Measurements from ENCODE around the gene TYRP1.
A peak's percentile ranks its signal among the peaks of the same experiment; 100 is the strongest.

The TYRP1 gene

DNA sequence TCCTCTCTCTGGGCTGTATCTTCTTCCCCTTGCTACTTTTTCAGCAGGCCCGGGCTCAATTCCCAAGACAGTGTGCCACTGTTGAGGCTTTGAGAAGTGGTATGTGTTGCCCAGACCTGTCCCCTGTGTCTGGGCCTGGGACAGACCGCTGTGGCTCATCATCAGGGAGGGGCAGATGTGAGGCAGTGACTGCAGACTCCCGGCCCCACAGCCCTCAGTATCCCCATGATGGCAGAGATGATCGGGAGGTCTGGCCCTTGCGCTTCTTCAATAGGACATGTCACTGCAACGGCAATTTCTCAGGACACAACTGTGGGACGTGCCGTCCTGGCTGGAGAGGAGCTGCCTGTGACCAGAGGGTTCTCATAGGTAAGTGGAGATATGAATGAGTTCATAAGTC lies 828 bp downstream of the TYRP1 start:
- Histone ChIP-seq H2AK5ac (ENCODE audit: low read length) (no peak overlapping the region), H4K12ac (ENCODE audit: low read depth, low read length) (no peak overlapping the region), H3K27me3 (ENCODE audit: insufficient read depth, low read length) (no peaks in the 10 kb centered on the region), H3K79me2 (ENCODE audit: control insufficient read depth, insufficient read depth, low read length, poor library complexity) (no peaks in the 10 kb centered on the region), H3K4me1 (ENCODE audit: control insufficient read depth in 1 of 2, insufficient read depth in 2 of 2, low read length in 2 of 2) (no peaks in the 10 kb centered on the region), H3K9ac (ENCODE audit: low read length) (no peak overlapping the region), H2AFZ (ENCODE audit: insufficient read depth, low read length, poor library complexity) (no peak overlapping the region), H3K23ac (ENCODE audit: low read length) (no peak overlapping the region), H4K91ac (ENCODE audit: low read depth, low read length) (no peak overlapping the region), H3K36me3 (ENCODE audit: control insufficient read depth in 1 of 2, insufficient read depth in 2 of 2, low read length in 2 of 2) (no peaks in the 10 kb centered on the region), H3K4me2 (ENCODE audit: low read length) (no peak overlapping the region), H2BK12ac (ENCODE audit: low read length) (peak overlapping the region; percentile 15), H3K4ac (ENCODE audit: low read depth, low read length) (no peak overlapping the region), H3K18ac (ENCODE audit: low read length) (no peak overlapping the region), H3K4me3 (ENCODE audit: low read depth, low read length) (no peak overlapping the region), H2BK120ac (ENCODE audit: insufficient read depth, low read length, poor library complexity) (no peak overlapping the region), H3K14ac (ENCODE audit: low read length) (no peak overlapping the region), H3K27ac (ENCODE audit: low read depth, low read length) (no peak overlapping the region), H4K8ac (ENCODE audit: low read depth, low read length) (no peak overlapping the region), H3K9me3 (ENCODE audit: insufficient read depth, low read depth, low read length) (no peaks in the 10 kb centered on the region), H3K79me1 (ENCODE audit: low read length) (peaks cover 2% of the 10 kb centered on the region), H2BK5ac (ENCODE audit: low read depth, low read length, poor library complexity) (no peak overlapping the region)
- no peak for DNase-seq
- no CpG with 5 or more reads among the region's 8 CpGs for WGBS (ENCODE audit: extremely low coverage, insufficient coverage, insufficient read length)

GRCh38 chr9:12695474-12695873 lies 2.3 kb downstream of the TYRP1 start:
- no peaks in the 10 kb centered on the region for H3K4me1 ChIP-seq (ENCODE audit: control insufficient read depth in 1 of 2, insufficient read depth in 2 of 2, low read length in 2 of 2)
- H3K27ac ChIP-seq (ENCODE audit: low read depth, low read length) = no peak overlapping the region
- no peaks in the 10 kb centered on the region for H3K27me3 ChIP-seq (ENCODE audit: insufficient read depth, low read length)
- no peak overlapping the region for H2AK5ac ChIP-seq (ENCODE audit: low read length)
- no peak overlapping the region for H3K14ac ChIP-seq (ENCODE audit: low read length)
- H3K4me2 ChIP-seq (ENCODE audit: low read length) = no peak overlapping the region
- no peak overlapping the region for H2BK120ac ChIP-seq (ENCODE audit: insufficient read depth, low read length, poor library complexity)
- DNase-seq = no peak
- no peak overlapping the region for H4K91ac ChIP-seq (ENCODE audit: low read depth, low read length)
- peaks cover 2% of the 10 kb centered on the region for H3K79me1 ChIP-seq (ENCODE audit: low read length)
- no peak overlapping the region for H3K23ac ChIP-seq (ENCODE audit: low read length)
- no peaks in the 10 kb centered on the region for H3K79me2 ChIP-seq (ENCODE audit: control insufficient read depth, insufficient read depth, low read length, poor library complexity)
- H3K4me3 ChIP-seq (ENCODE audit: low read depth, low read length) = no peak overlapping the region
- H2AFZ ChIP-seq (ENCODE audit: insufficient read depth, low read length, poor library complexity) = no peak overlapping the region
- WGBS (ENCODE audit: extremely low coverage, insufficient coverage, insufficient read length) = no CpG with 5 or more reads among the region's 4 CpGs
- H2BK5ac ChIP-seq (ENCODE audit: low read depth, low read length, poor library complexity) = no peak overlapping the region
- H3K4ac ChIP-seq (ENCODE audit: low read depth, low read length) = no peak overlapping the region
- H3K18ac ChIP-seq (ENCODE audit: low read length) = no peak overlapping the region
- H3K36me3 ChIP-seq (ENCODE audit: control insufficient read depth in 1 of 2, insufficient read depth in 2 of 2, low read length in 2 of 2) = no peaks in the 10 kb centered on the region
- H4K8ac ChIP-seq (ENCODE audit: low read depth, low read length) = no peak overlapping the region
- no peak overlapping the region for H2BK12ac ChIP-seq (ENCODE audit: low read length)
- no peak overlapping the region for H4K12ac ChIP-seq (ENCODE audit: low read depth, low read length)
- no peaks in the 10 kb centered on the region for H3K9me3 ChIP-seq (ENCODE audit: insufficient read depth, low read depth, low read length)
- no peak overlapping the region for H3K9ac ChIP-seq (ENCODE audit: low read length)

GRCh38 chr9:12696931-12697622 lies 3.9 kb downstream of the TYRP1 start:
- Histone ChIP-seq H3K4me3 (ENCODE audit: low read depth, low read length) (no peak overlapping the region), H3K4ac (ENCODE audit: low read depth, low read length) (no peak overlapping the region), H2BK12ac (ENCODE audit: low read length) (no peak overlapping the region), H3K79me1 (ENCODE audit: low read length) (peaks cover 2% of the 10 kb centered on the region), H3K9ac (ENCODE audit: low read length) (no peak overlapping the region), H2AFZ (ENCODE audit: insufficient read depth, low read length, poor library complexity) (no peak overlapping the region), H3K4me1 (ENCODE audit: control insufficient read depth in 1 of 2, insufficient read depth in 2 of 2, low read length in 2 of 2) (no peaks in the 10 kb centered on the region), H2BK120ac (ENCODE audit: insufficient read depth, low read length, poor library complexity) (no peak overlapping the region), H3K79me2 (ENCODE audit: control insufficient read depth, insufficient read depth, low read length, poor library complexity) (no peaks in the 10 kb centered on the region), H3K27me3 (ENCODE audit: insufficient read depth, low read length) (no peaks in the 10 kb centered on the region), H2BK5ac (ENCODE audit: low read depth, low read length, poor library complexity) (no peak overlapping the region), H3K4me2 (ENCODE audit: low read length) (no peak overlapping the region), H2AK5ac (ENCODE audit: low read length) (no peak overlapping the region), H3K27ac (ENCODE audit: low read depth, low read length) (no peak overlapping the region), H3K36me3 (ENCODE audit: control insufficient read depth in 1 of 2, insufficient read depth in 2 of 2, low read length in 2 of 2) (no peaks in the 10 kb centered on the region), H3K14ac (ENCODE audit: low read length) (no peak overlapping the region), H3K18ac (ENCODE audit: low read length) (no peak overlapping the region), H3K23ac (ENCODE audit: low read length) (no peak overlapping the region), H4K12ac (ENCODE audit: low read depth, low read length) (no peak overlapping the region), H4K8ac (ENCODE audit: low read depth, low read length) (no peak overlapping the region), H4K91ac (ENCODE audit: low read depth, low read length) (no peak overlapping the region), H3K9me3 (ENCODE audit: insufficient read depth, low read depth, low read length) (no peaks in the 10 kb centered on the region)
- no CpG with 5 or more reads among the region's 4 CpGs for WGBS (ENCODE audit: extremely low coverage, insufficient coverage, insufficient read length)
- DNase-seq = no peak

- WGBS (ENCODE audit: extremely low coverage, insufficient coverage, insufficient read length) = no CpG with 5 or more reads among the region's 1 CpG
- no peak overlapping the region for H2BK12ac ChIP-seq (ENCODE audit: low read length)
- H3K4me1 ChIP-seq (ENCODE audit: control insufficient read depth in 1 of 2, insufficient read depth in 2 of 2, low read length in 2 of 2) = no peaks in the 10 kb centered on the region
- H3K4me3 ChIP-seq (ENCODE audit: low read depth, low read length) = no peak overlapping the region
- no peak overlapping the region for H4K12ac ChIP-seq (ENCODE audit: low read depth, low read length)
- no peaks in the 10 kb centered on the region for H3K79me2 ChIP-seq (ENCODE audit: control insufficient read depth, insufficient read depth, low read length, poor library complexity)
- no peak overlapping the region for H2AFZ ChIP-seq (ENCODE audit: insufficient read depth, low read length, poor library complexity)
- no peak overlapping the region for H2BK120ac ChIP-seq (ENCODE audit: insufficient read depth, low read length, poor library complexity)
- H3K79me1 ChIP-seq (ENCODE audit: low read length) = peaks cover 2% of the 10 kb centered on the region
- no peaks in the 10 kb centered on the region for H3K9me3 ChIP-seq (ENCODE audit: insufficient read depth, low read depth, low read length)
- no peak overlapping the region for H2BK5ac ChIP-seq (ENCODE audit: low read depth, low read length, poor library complexity)
- no peak overlapping the region for H3K4me2 ChIP-seq (ENCODE audit: low read length)
- H3K27me3 ChIP-seq (ENCODE audit: insufficient read depth, low read length) = no peaks in the 10 kb centered on the region
- no peak overlapping the region for H3K14ac ChIP-seq (ENCODE audit: low read length)
- H3K36me3 ChIP-seq (ENCODE audit: control insufficient read depth in 1 of 2, insufficient read depth in 2 of 2, low read length in 2 of 2) = no peaks in the 10 kb centered on the region
- DNase-seq = no peak
- no peak overlapping the region for H3K23ac ChIP-seq (ENCODE audit: low read length)
- H4K91ac ChIP-seq (ENCODE audit: low read depth, low read length) = no peak overlapping the region
- H3K4ac ChIP-seq (ENCODE audit: low read depth, low read length) = no peak overlapping the region
- H4K8ac ChIP-seq (ENCODE audit: low read depth, low read length) = no peak overlapping the region
- no peak overlapping the region for H3K9ac ChIP-seq (ENCODE audit: low read length)
- H3K18ac ChIP-seq (ENCODE audit: low read length) = no peak overlapping the region
- no peak overlapping the region for H2AK5ac ChIP-seq (ENCODE audit: low read length)
- no peak overlapping the region for H3K27ac ChIP-seq (ENCODE audit: low read depth, low read length)
Measured at GRCh38 chr9:12697719-12698118, 4.5 kb downstream of the TYRP1 start.

Measured in trophoblast cell (in vitro differentiated cells and primary cell).